GM18873 (cell line): Measurements from ENCODE around the gene ARFRP1.
"Not testable (repeated sequence)": the region's sequence is repeated elsewhere in the genome, so short reads cannot be mapped to it uniquely, and the experiment has no call there.

Experiments
- ATAC-seq: cut with Tn5 transposase; IDR thresholded peaks from one replicate; pipeline ENCODE4 v1.9.1; 2021; ENCODE audit warnings: mild to moderate bottlenecking, moderate library complexity, moderate number of reproducible peaks; ENCODE audit not compliant: unreplicated experiment, low FRiP score

Gene ARFRP1

GRCh38 chr20:63733579-63734081, 25.9 kb upstream of the ARFRP1 start:
- no peak for ATAC-seq

DNA sequence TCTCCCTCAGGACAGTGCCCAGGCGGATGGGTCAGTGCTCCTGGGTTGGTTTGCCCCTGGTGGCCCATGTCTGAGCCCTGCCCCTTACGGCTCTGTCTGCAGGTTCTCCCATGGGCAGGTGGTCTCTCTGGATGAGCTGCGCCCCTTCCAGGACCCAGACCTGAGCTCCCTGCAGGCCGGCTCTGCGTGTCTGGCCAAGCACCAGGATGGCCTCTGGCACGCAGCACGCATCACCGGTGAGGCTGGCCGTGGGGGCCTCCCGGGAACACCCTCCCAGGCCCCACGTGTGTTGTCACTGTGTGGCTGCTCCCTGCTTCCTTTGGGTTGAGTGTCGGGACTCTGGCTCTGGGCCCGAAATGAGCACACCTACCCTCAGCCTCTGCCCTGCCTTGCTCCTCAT, 25.3 kb upstream of the ARFRP1 start:
- no peak for ATAC-seq

DNA sequence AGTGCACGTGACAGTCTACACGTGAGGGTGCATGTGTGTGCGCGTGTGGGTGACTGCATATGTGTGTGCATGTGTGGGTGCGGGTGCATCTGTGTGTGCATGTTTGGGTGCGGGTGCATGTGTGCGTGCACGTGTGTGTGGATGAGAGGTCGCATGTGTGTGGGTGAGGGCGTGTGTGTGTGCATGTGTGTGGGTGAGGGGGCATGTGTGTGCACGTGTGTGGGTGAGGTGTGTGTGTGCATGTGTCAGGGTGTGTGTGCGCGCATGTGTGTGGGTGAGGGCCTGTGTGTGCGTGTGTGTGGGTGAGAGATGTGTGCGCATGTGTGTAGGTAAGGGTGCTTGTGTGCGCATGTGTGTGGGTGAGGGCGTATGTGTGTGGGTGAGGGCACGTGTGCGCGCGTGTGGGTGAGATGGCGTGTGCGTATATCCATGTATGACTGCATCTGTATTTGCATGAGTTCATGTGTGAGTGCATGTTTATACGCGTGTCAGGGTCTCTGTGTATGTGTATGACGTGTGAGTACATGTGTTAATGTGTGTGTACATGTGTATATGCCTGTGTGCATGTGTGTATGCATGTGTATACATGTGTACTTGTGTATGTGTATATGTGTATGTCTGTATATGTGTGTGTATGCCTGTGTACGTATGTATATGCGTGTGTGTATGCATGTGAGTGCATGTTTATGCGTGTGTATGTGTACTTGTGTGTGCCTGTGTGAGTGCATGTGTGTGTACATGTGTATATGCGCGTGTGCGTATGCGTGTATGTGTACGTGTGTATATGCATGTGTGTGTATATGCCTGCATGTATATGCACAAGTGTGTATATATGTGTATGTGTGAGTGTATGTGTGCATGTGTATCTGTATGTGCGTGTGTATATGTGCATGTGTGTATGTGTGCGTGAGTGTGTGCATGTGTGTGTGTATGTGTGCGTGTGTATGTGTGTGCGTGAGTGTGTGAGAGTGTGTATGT, 24.6 kb upstream of the ARFRP1 start:
- no peak for ATAC-seq

DNA sequence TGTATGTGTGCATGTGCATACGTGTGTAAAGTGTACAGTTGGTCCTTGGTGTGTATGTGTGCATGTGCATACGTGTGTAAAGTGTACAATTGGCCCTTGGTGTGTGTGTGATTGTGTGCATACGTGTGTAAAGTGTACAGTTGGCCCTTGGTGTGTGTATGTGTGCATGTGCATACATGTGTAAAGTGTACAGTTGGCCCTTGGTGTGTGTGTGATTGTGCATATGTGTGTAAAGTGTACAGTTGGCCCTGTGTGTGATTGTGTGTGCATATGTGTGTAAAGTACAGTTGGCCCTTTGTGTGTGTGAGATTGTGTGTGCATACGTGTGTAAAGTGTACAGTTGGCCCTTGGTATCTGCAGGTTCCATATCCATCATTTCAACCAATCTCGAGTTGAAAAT, 23.6 kb upstream of the ARFRP1 start:
- ATAC-seq: no peak

- ATAC-seq: not testable (repeated sequence)
These were observed 22.5 kb upstream of the ARFRP1 start for GRCh38 chr20:63730189-63730733.

GRCh38 chr20:63722967-63723622, 15.3 kb upstream of the ARFRP1 start:
- ATAC-seq: not testable (repeated sequence)

DNA sequence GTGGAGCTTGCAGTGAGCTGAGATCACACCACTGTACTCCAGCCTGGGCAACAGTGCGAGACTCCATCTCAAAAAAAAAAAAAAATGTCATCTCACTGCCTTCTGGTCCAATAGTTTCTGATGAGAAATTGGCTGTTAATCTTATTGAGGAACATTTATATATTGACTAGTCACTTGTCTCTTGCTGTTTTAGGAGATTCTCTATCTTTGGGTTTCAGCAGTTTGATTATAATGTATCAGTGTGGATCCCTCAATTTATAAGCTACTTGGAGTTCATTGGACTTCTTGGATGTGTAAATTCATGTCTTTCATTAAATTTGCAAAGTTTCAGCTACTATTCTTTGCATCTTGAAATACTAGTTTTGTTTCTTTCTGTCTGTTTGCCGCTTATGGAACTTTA, 11.2 kb upstream of the ARFRP1 start:
- ATAC-seq: no peak

GRCh38 chr20:63714858-63715257, 7.1 kb upstream of the ARFRP1 start:
- no peak for ATAC-seq

DNA sequence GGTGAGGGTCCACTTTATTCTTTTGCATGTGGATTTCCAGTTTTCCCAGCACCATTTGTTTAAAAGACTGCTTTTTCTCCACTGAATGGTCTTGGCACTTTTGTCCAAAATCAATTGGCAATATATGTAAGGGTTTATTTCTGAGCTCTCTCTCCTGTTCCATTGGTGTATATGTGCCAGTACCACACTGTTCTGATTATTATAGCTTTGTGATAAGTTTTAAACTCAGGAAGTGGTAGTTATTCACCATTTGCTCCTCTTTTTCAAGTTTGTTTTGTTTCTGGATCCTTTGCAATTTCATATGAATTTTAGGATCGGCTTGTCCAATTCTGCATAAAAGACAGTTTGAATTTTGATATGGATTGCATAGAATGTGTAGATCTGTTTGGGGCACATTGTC, 4.4 kb upstream of the ARFRP1 start:
- no peak for ATAC-seq

DNA sequence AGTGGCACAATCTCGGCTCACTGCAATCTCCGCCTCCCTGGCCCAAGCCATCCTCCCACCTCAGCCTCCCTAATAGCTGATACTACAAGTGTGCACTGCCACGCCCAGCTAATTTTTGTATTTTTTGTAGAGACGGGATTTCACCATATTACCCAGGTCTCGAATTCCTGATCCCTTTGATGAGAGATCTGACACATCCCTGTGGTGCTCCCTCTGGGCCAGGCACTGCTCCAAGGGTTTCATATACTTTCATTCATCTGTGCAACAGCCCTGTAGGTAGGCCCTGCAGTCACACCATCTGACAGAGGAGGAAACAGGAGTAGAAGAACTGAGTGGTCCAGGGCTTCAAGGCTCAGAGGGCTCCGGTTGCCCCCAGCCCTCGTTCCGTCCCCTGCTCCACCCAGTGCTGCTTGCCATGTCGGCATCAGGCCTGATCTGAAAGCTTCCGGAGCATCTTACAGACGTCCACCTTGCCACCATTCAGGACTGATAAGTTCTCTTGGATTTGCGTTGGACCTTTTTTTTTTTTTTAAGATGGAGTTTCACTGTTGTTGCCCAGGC, 3.4 kb upstream of the ARFRP1 start:
- ATAC-seq: no peak

DNA sequence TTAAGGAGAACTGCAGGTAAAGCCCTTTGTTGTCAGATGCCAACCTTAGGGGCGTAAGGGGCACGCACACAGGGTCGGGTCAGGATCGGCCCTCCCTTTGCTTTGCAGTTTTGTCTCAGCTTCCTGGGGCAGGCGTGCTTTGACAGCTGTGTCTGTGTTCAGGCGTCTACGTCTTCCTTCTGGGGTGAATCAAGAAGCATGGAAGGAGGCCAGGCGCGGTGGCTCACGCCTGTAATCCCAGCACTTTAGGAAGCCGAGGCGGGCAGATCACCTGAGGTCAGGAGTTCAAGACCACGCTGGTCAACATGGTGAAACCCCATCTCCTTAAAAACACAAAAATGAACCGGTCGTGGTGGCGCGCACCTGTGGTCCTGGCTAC, 1.4 kb upstream of the ARFRP1 start:
- no peak for ATAC-seq

GRCh38 chr20:63708301-63709148, 749 bp upstream of the ARFRP1 start:
- ATAC-seq: no peak

DNA sequence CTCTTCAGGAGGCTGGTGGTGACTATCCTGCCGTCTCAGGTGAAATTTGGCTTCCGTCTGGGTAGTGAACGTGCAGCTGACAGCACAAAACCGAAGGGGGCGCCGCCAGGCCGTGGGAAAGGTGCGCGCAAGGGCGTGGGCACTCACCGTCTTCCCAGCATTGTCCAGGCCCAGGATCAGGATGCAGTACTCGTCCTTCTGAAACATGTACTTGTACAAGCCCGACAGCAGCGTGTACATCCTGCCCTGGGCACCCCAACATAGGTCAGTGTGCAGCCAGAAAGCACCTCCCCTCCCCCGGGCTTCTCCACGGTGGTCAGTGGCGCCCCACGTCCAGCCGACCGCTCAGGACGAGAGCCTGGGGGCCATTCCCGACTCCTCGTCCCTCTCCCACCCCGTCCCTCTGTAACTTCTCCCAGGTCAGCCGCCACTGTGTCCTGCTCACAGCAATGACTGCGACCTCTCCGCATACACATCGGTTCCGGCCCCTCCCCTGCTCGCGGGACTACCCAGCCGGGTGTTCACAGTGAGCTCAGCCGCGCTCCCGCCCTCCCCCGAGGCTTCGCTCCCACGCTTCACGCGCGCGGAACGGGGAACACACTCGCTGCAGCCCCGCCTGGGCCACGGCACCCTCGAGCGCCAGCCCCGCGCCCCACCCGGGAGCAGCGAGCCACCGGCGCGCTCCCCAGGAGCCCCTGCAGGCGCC, 771 bp downstream of the ARFRP1 start:
- no peak for ATAC-seq

- ATAC-seq: no peak
These were observed 1.6 kb downstream of the ARFRP1 start for GRCh38 chr20:63706027-63706695.

GRCh38 chr20:63705232-63706026, 2.3 kb downstream of the ARFRP1 start:
- ATAC-seq: no peak

GRCh38 chr20:63704749-63705117, 3.0 kb downstream of the ARFRP1 start:
- no peak for ATAC-seq

DNA sequence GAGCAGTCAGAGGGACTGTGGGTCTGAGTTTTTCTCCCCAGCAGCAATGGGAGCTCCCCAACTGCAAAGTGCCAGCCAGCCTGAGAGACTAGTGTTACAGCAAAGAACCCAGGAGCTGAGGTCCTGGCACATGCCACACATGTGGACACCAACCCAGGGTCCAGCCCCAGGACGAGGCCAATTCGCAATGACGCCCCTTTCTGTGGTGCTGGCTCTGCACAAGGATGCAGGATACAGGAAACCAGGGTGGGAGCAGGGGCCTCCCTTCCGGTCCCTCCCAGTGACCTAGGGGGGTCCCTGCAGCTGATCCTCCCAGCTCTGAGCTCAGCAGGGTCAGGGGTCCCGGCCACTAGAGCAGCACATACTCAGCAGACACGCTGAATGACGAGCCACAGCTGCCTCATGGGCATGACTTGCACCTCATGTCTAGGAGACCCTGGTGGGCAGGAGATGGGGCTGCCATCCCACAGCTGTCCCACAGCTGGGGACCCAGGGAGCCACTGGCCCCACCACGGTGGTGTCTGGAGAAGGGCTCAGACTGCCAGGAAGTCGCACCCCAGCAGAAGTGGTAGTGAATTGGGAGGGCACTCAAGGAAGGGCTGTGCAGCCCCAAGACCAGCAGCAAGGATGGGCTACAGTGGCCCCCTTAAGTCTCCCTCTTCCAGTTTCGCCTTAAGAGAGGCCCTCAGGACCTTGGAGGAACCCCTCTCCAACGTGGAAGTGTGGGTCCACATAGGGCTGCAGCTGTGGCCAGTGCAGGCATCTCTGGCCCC, 3.6 kb downstream of the ARFRP1 start:
- no peak for ATAC-seq
